ENCODE measurements around the gene GAS2L2.

GAS2L2 gene

GRCh38 chr17:35736236-35736635, 16.8 kb downstream of the GAS2L2 start (continued):
- TF ChIP-seq ZNF70 (CRISPR knock-in tag; IDR thresholded peaks at IDR 0.05), result no peak

DNA sequence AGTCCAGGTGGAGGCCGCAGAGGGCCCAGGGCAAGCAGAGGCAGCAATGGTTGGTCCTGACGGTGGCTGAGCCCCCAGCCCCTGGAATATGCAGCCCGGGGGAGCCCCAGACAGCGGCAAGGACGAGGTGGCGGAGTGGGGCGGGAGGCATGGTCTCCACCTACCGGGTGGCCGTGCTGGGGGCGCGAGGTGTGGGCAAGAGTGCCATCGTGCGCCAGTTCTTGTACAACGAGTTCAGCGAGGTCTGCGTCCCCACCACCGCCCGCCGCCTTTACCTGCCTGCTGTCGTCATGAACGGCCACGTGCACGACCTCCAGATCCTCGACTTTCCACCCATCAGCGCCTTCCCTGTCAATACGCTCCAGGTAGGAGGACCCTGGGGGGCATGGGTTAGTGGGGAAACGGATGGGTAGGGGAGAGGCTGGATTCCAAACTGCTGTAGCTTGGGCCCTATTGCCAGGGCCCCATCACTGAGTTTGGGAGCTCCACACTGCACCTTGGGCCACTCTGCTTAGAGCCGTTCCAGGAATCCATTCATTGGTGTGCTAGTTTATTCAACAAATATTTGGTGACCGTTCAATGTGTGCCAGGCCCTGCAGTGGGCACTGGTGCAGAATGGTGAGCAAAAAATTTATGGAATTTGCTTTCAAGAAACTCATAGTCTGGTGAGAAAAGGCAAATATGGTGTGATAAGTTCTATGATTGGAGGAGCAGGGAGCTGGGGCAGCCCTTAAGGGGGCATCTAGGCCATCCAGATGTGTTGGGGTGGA, 17.8 kb downstream of the GAS2L2 start:
- ATAC-seq, result no peak
- TF ChIP-seq TCF4 (CRISPR knock-in tag; IDR thresholded peaks at IDR 0.05; ENCODE audit: borderline replicate concordance) (no peak), BACH2 (CRISPR knock-in tag; IDR thresholded peaks at IDR 0.05; ENCODE audit: borderline replicate concordance) (no peak), ESRRG (CRISPR knock-in tag; IDR thresholded peaks at IDR 0.05) (no peak), SNAI2 (CRISPR knock-in tag; IDR thresholded peaks at IDR 0.05) (no peak), OSR1 (CRISPR knock-in tag; IDR thresholded peaks at IDR 0.05) (no peak), GLIS3 (CRISPR knock-in tag; IDR thresholded peaks at IDR 0.05) (no peak), ZNF70 (CRISPR knock-in tag; IDR thresholded peaks at IDR 0.05) (no peak), PPARA (CRISPR knock-in tag; IDR thresholded peaks at IDR 0.05; ENCODE audit: borderline replicate concordance) (no peak), RARB (CRISPR knock-in tag; IDR thresholded peaks at IDR 0.05) (no peak), CREB5 (CRISPR knock-in tag; IDR thresholded peaks at IDR 0.05; ENCODE audit: low read depth) (no peak), ZFP30 (CRISPR knock-in tag; IDR thresholded peaks at IDR 0.05) (no peak), ARNTL (CRISPR knock-in tag; IDR thresholded peaks at IDR 0.05; ENCODE audit: borderline replicate concordance, low read depth) (no peak), ISL1 (CRISPR knock-in tag; IDR thresholded peaks at IDR 0.05) (no peak)
- TF ChIP-seq, protein P1, sequence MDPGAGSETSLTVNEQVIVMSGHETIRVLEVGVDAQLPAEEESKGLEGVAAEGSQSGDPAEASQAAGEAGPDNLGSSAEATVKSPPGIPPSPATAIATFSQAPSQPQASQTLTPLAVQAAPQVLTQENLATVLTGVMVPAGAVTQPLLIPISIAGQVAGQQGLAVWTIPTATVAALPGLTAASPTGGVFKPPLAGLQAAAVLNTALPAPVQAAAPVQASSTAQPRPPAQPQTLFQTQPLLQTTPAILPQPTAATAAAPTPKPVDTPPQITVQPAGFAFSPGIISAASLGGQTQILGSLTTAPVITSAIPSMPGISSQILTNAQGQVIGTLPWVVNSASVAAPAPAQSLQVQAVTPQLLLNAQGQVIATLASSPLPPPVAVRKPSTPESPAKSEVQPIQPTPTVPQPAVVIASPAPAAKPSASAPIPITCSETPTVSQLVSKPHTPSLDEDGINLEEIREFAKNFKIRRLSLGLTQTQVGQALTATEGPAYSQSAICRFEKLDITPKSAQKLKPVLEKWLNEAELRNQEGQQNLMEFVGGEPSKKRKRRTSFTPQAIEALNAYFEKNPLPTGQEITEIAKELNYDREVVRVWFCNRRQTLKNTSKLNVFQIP (CRISPR knock-in tag; IDR thresholded peaks at IDR 0.05; ENCODE audit: borderline replicate concordance, low read depth), result no peak
- TF ChIP-seq, protein P2, sequence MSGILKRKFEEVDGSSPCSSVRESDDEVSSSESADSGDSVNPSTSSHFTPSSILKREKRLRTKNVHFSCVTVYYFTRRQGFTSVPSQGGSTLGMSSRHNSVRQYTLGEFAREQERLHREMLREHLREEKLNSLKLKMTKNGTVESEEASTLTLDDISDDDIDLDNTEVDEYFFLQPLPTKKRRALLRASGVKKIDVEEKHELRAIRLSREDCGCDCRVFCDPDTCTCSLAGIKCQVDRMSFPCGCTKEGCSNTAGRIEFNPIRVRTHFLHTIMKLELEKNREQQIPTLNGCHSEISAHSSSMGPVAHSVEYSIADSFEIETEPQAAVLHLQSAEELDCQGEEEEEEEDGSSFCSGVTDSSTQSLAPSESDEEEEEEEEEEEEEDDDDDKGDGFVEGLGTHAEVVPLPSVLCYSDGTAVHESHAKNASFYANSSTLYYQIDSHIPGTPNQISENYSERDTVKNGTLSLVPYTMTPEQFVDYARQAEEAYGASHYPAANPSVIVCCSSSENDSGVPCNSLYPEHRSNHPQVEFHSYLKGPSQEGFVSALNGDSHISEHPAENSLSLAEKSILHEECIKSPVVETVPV (CRISPR knock-in tag; IDR thresholded peaks at IDR 0.05), result no peak

GRCh38 chr17:35734396-35734795, 18.6 kb downstream of the GAS2L2 start:
- ATAC-seq, result no peak
- no peak for TF ChIP-seq ZNF70 (CRISPR knock-in tag; IDR thresholded peaks at IDR 0.05)
- no peak for TF ChIP-seq ZNF565 (CRISPR knock-in tag; conservative IDR thresholded peaks at IDR 0.05; ENCODE audit: low read depth)
- TF ChIP-seq GLIS3 (CRISPR knock-in tag; IDR thresholded peaks at IDR 0.05), result no peak
- no peak for TF ChIP-seq ZNF8 (CRISPR knock-in tag; IDR thresholded peaks at IDR 0.05)
- TF ChIP-seq TOX (CRISPR knock-in tag; IDR thresholded peaks at IDR 0.05; ENCODE audit: borderline replicate concordance), result no peak

DNA sequence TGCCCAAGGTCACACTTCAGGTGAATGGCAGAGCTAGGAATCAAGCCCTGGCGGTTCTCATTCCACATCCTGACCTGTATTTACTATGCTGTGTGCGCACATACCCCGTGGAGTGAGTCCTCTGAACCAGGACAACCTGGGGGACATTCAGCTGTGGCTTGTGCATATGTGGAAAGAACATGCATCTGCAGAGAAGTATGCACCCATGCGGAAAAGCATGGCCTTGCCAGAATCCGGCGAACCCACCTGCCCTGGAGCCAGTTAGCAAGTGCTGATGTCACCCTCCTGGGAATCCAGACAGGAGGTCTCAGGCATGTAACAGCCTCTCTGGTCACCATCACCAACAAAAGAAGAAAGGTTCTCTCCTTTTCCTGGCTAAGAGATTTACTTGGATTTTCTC, 19.7 kb downstream of the GAS2L2 start:
- TF ChIP-seq ARNTL (CRISPR knock-in tag; IDR thresholded peaks at IDR 0.05; ENCODE audit: borderline replicate concordance, low read depth), result no peak
- no peak for TF ChIP-seq ZFP3 (CRISPR knock-in tag; IDR thresholded peaks at IDR 0.05)
- TF ChIP-seq, protein P3, sequence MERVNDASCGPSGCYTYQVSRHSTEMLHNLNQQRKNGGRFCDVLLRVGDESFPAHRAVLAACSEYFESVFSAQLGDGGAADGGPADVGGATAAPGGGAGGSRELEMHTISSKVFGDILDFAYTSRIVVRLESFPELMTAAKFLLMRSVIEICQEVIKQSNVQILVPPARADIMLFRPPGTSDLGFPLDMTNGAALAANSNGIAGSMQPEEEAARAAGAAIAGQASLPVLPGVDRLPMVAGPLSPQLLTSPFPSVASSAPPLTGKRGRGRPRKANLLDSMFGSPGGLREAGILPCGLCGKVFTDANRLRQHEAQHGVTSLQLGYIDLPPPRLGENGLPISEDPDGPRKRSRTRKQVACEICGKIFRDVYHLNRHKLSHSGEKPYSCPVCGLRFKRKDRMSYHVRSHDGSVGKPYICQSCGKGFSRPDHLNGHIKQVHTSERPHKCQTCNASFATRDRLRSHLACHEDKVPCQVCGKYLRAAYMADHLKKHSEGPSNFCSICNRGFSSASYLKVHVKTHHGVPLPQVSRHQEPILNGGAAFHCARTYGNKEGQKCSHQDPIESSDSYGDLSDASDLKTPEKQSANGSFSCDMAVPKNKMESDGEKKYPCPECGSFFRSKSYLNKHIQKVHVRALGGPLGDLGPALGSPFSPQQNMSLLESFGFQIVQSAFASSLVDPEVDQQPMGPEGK (CRISPR knock-in tag; IDR thresholded peaks at IDR 0.05; ENCODE audit: borderline replicate concordance), result no peak
- no peak for TF ChIP-seq ZFP30 (CRISPR knock-in tag; IDR thresholded peaks at IDR 0.05)
- TF ChIP-seq RARB (CRISPR knock-in tag; IDR thresholded peaks at IDR 0.05), result no peak
- no peak for ATAC-seq

DNA sequence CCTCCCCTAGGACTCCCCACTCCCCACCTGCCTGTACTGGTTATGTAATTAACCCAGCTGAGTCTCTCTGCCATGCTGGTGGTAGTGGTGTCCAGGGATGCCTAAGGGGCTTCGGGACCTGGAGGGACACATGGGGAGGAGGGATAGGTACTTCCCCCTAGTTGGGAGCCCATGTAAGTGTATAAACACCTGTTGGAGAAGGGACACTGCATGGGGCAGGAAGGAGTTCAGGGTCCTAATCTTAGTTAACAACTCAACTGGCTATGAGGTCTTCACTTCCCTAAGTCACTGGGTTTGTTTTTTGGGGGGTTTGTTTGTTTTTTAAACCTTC, 20.3 kb downstream of the GAS2L2 start:
- ATAC-seq, result no peak
- TF ChIP-seq ZC3H10 (CRISPR knock-in tag; IDR thresholded peaks at IDR 0.05) (no peak), ZFP3 (CRISPR knock-in tag; IDR thresholded peaks at IDR 0.05) (no peak), RARB (CRISPR knock-in tag; IDR thresholded peaks at IDR 0.05) (no peak), ARNTL (CRISPR knock-in tag; IDR thresholded peaks at IDR 0.05; ENCODE audit: borderline replicate concordance, low read depth) (no peak), SNAI2 (CRISPR knock-in tag; IDR thresholded peaks at IDR 0.05) (no peak), ESRRG (CRISPR knock-in tag; IDR thresholded peaks at IDR 0.05) (no peak), OSR1 (CRISPR knock-in tag; IDR thresholded peaks at IDR 0.05) (no peak), BACH2 (CRISPR knock-in tag; IDR thresholded peaks at IDR 0.05; ENCODE audit: borderline replicate concordance) (no peak), ZNF8 (CRISPR knock-in tag; IDR thresholded peaks at IDR 0.05) (no peak), PPARA (CRISPR knock-in tag; IDR thresholded peaks at IDR 0.05; ENCODE audit: borderline replicate concordance) (no peak), GLIS3 (CRISPR knock-in tag; IDR thresholded peaks at IDR 0.05) (no peak), TOX (CRISPR knock-in tag; IDR thresholded peaks at IDR 0.05; ENCODE audit: borderline replicate concordance) (no peak)
- TF ChIP-seq, protein P3 (CRISPR knock-in tag; IDR thresholded peaks at IDR 0.05; ENCODE audit: borderline replicate concordance), result no peak
- TF ChIP-seq, protein P1 (CRISPR knock-in tag; IDR thresholded peaks at IDR 0.05; ENCODE audit: borderline replicate concordance, low read depth), result no peak
- TF ChIP-seq, protein P2 (CRISPR knock-in tag; IDR thresholded peaks at IDR 0.05), result no peak
